A549 treated with AZD9567 at 1 μM for 4 hours (cell line): ENCODE measurements around the gene TEX52. TPM values are rescaled to one million over a fixed set of nuclear protein-coding genes. Genes with fewer than 3 reads are reported as not detected.

Experiments used
- total RNA-seq: library from RNA; stranded (reverse); fragments of 200-300 nt; extraction: Qiagen RNA extraction; gene quantifications from 5 replicates; pipeline ENCODE4 v1.2.3, GENCODE V29; 2022; ENCODE audit not compliant: insufficient read depth

Gene TEX52
- total RNA-seq: not detected in 5 replicates

DNA sequence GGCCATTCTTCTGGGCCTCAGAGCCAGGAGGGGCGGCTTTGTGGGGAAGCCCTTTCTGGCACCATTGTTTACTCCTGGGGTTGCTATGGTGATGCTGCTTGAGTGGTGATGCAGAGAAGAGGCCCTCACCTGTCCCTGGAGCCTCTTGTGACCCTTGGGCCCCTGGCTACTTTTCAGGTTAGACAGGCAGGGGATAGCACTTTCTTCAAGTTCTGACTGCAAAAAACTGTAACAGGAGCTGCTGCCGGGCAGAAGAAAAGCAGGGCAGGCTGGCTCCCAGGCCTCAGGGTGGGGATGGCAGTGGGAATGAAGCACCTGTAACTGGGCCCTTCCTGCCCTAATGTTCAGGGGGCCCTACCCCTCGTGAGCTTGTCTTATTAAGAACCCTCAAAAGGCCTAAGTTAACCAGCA, at the start of gene TEX52:
Gene TEX52, minus strand, starts transcription at position 19 of the 411 bp plus-strand sequence. Its CDS starts 13 bp downstream, at position 6.

DNA sequence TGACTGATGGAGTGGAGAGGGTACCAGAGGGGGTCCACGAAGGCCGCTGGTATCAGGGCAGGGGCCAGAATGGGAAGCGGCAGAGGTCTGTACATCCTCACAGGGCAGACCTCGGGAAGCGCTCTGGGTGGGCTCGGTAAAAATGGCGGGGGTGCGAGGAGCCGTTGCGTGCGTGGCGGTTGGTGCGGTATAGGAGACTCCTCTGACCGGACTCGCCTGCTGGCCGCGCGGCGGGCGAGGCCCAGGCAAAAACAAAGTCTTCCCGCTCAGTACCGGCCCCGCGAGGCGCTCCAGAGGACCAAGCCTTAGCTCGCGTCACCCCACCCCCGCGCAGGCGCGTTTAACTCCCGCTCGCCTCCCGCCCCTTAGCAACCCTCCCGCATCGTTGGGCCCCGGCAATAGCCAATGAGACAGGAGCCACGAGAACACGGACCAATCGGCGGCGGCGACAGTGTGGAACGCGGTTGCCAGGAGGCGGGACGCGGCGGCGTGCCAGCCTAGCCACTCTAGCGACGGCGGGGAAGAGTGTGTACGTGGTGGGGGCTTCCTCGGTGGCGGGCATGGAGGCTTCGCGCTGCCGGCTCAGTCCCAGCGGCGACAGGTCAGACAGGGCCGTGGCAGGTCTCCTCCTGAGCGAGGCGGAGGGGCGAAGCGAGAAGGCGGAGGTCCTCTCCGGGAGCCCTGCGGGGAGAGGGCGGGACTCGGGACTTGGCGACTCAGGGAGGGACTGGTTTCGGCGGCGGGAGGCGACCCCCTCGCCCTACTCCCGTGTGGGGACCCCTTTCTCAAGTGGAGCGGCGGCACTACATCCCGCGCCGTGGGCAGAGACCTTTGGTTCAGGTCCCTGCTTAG, 33.8 kb upstream of the TEX52 start, which contains the start of gene TULP3:
Gene TULP3, plus strand, starts transcription at position 504 of the 852 bp plus-strand sequence. Its CDS starts 57 bp downstream, at position 561.

GRCh38 chr12:2877047-2877952, 20.5 kb upstream of the TEX52 start, which contains the start of the genes FOXM1 and RHNO1:
FOXM1 (minus strand) TSS chr12:2877174; CDS start chr12:2874478, 2,696 bp downstream.
RHNO1 (plus strand) TSS chr12:2877223; CDS start chr12:2885367, 8,144 bp downstream.

GRCh38 chr12:2834581-2835491, 22.0 kb downstream of the TEX52 start, which contains the start of gene NRIP2:
NRIP2 (minus strand) TSS chr12:2835035; CDS start chr12:2834983, 52 bp downstream.

GRCh38 chr12:2812290-2813213, 44.3 kb downstream of the TEX52 start, which contains the start of gene ITFG2:
ITFG2 (plus strand) TSS chr12:2812668; CDS start chr12:2812761, 93 bp downstream.

Other genes with a start within 250 kb of the TEX52 start
- 90.1 to 107 TPM (median 102 TPM) in 5 replicates for gene FKBP4, start 62.1 kb downstream of the TEX52 start, total RNA-seq
- 14.6 to 25.3 TPM (median 16.3 TPM) in 5 replicates for gene ITFG2, start 44.4 kb downstream of the TEX52 start, total RNA-seq
- not detected in 5 replicates for gene NRIP2, start 22.0 kb downstream of the TEX52 start, total RNA-seq
- 75.0 to 91.4 TPM (median 85.0 TPM) in 5 replicates for gene FOXM1, start 20.1 kb upstream of the TEX52 start, total RNA-seq
- gene RHNO1, start 20.2 kb upstream of the TEX52 start, total RNA-seq: 40.0 to 53.7 TPM (median 47.6 TPM) in 5 replicates
- gene TULP3, start 33.9 kb upstream of the TEX52 start, total RNA-seq: 18.1 to 25.7 TPM (median 20.5 TPM) in 5 replicates
- gene TEAD4, start 102.4 kb upstream of the TEX52 start, total RNA-seq: 37.5 to 50.4 TPM (median 48.8 TPM) in 5 replicates
- 38.6 to 53.8 TPM (median 46.8 TPM) in 5 replicates for gene TSPAN9, start 220.3 kb upstream of the TEX52 start, total RNA-seq